IMR-90 (cell line): Measurements from ENCODE around the gene C5AR1. TPM values are rescaled to one million over a fixed set of nuclear protein-coding genes. Genes with fewer than 3 reads are reported as not detected.

Experiments
- ATAC-seq: fragments of 200-7000 bp; cut with Tn5 transposase; 2 replicates; pipeline ENCODE4 v1.9.1; 2020; ENCODE audit warnings: low read depth, mild to moderate bottlenecking, moderate library complexity
- BruUV-seq: library from RNA; stranded (reverse); fragments of 400-500 nt; replicated peaks from 2 replicates; lab custom pipeline; 2021; lab: Mats Ljungman, UMichigan
- CTCF ChIA-PET: fragments of 300-600 bp; formaldehyde crosslinking; extraction: SDS; loops from one replicate; lab custom pipeline; 2021; ENCODE audit warnings: antibody characterized with exemption; lab: Yijun Ruan, JAX
- POLR2A ChIA-PET: fragments of 300-600 bp; sonication (Branson Sonifier 250); formaldehyde crosslinking; loops from one replicate; lab custom pipeline; 2022; ENCODE audit warnings: antibody characterized with exemption; ENCODE audit not compliant: unreplicated experiment; lab: Charles Lee
- DNase-seq: peaks from one replicate; pipeline ENCODE4 v3.0.0; 2013
- H2AFZ ChIP-seq: replicated peaks from 2 replicates; pipeline ENCODE3; 2013; ENCODE audit warnings: low read length, mild to moderate bottlenecking; ENCODE audit not compliant: poor library complexity
- H2AK5ac ChIP-seq: 2 replicates; pipeline ENCODE4 v1.6.1; 2013; ENCODE audit warnings: low read depth, low read length, inconsistent platforms
- H2AK9ac ChIP-seq: replicated peaks from 2 replicates; pipeline ENCODE3; 2013; ENCODE audit warnings: mild to moderate bottlenecking, low read depth, low read length, moderate library complexity; ENCODE audit not compliant: poor library complexity
- H2BK120ac ChIP-seq: 2 replicates; pipeline ENCODE4 v1.6.1; 2013; ENCODE audit warnings: low read depth, low read length, inconsistent platforms
- H2BK15ac ChIP-seq: 3 replicates; pipeline ENCODE4 v1.6.1; 2013; ENCODE audit warnings: low read depth, low read length, inconsistent platforms
- H2BK20ac ChIP-seq: 2 replicates; pipeline ENCODE4 v1.6.1; 2013; ENCODE audit warnings: low read depth, mild to moderate bottlenecking, inconsistent platforms, low read length, moderate library complexity
- H2BK5ac ChIP-seq: 2 replicates; pipeline ENCODE4 v1.6.1; 2013; ENCODE audit warnings: mild to moderate bottlenecking, low read depth, low read length, inconsistent platforms; ENCODE audit not compliant: poor library complexity, severe bottlenecking
- H3K14ac ChIP-seq: replicated peaks from 2 replicates; pipeline ENCODE4 v1.6.1; 2013; ENCODE audit warnings: low read depth, low read length, inconsistent platforms
- H3K18ac ChIP-seq: 2 replicates; pipeline ENCODE4 v1.6.1; 2013; ENCODE audit warnings: low read depth, low read length, control low read depth
- H3K23ac ChIP-seq: 2 replicates; pipeline ENCODE4 v1.6.1; 2013; ENCODE audit warnings: low read depth, low read length, inconsistent platforms
- H3K27ac ChIP-seq: 2 replicates; pipeline ENCODE4 v1.5.1; 2013; ENCODE audit warnings: mild to moderate bottlenecking, control low read depth, low read length; ENCODE audit not compliant: insufficient read depth
- H3K27me3 ChIP-seq: 2 replicates; pipeline ENCODE4 v1.6.1; 2013; ENCODE audit warnings: low read length; ENCODE audit not compliant: control insufficient read depth, insufficient read depth
- H3K36me3 ChIP-seq: 2 replicates; pipeline ENCODE4 v1.6.1; 2013; ENCODE audit warnings: low read length, mixed read lengths; ENCODE audit not compliant: control insufficient read depth, insufficient read depth
- H3K4ac ChIP-seq: 2 replicates; pipeline ENCODE4 v1.6.1; 2013; ENCODE audit warnings: low read depth, low read length, inconsistent platforms
- H3K4me1 ChIP-seq: 2 replicates; pipeline ENCODE4 v1.6.1; 2013; ENCODE audit warnings: low read length, mixed read lengths; ENCODE audit not compliant: control insufficient read depth, insufficient read depth
- H3K4me2 ChIP-seq: 2 replicates; pipeline ENCODE4 v1.6.1; 2013; ENCODE audit warnings: low read depth, mild to moderate bottlenecking, control low read depth, low read length, moderate library complexity
- H3K4me3 ChIP-seq: 2 replicates; pipeline ENCODE4 v1.5.1; 2013; ENCODE audit warnings: low read depth, mild to moderate bottlenecking, control low read depth, low read length, moderate library complexity; ENCODE audit not compliant: insufficient read depth
- H3K56ac ChIP-seq: 2 replicates; pipeline ENCODE4 v1.6.1; 2013; ENCODE audit warnings: low read length, inconsistent platforms; ENCODE audit not compliant: insufficient read depth; ENCODE audit errors: extremely low read depth
- H3K79me1 ChIP-seq, 2 experiments: 2 replicates each; pipeline ENCODE4 v1.6.1; 2013; ENCODE audit warnings: low read length in 2 of 2, inconsistent platforms in 1 of 2, low read depth in 1 of 2
- H3K9ac ChIP-seq: 2 replicates; pipeline ENCODE4 v1.6.1; 2013; ENCODE audit warnings: low read depth, low read length, control low read depth
- H3K9me1 ChIP-seq: 2 replicates; pipeline ENCODE4 v1.6.1; 2013; ENCODE audit warnings: low read length, inconsistent platforms; ENCODE audit not compliant: insufficient read depth
- H3K9me3 ChIP-seq: 2 replicates; pipeline ENCODE4 v1.6.1; 2013; ENCODE audit warnings: low read length; ENCODE audit not compliant: control insufficient read depth, insufficient read depth
- H4K20me1 ChIP-seq: 2 replicates; pipeline ENCODE4 v1.6.1; 2013; ENCODE audit warnings: low read length, inconsistent platforms; ENCODE audit not compliant: insufficient read depth
- H4K5ac ChIP-seq: 2 replicates; pipeline ENCODE4 v1.6.1; 2013; ENCODE audit warnings: mild to moderate bottlenecking, low read depth, low read length, control low read depth
- H4K8ac ChIP-seq, 2 experiments: 2 replicates each; pipeline ENCODE4 v1.6.1; 2013; ENCODE audit warnings: low read depth in 2 of 2, low read length in 2 of 2, control low read depth in 1 of 2, inconsistent platforms in 1 of 2
- H4K91ac ChIP-seq: 2 replicates; pipeline ENCODE4 v1.6.1; 2013; ENCODE audit warnings: low read depth, low read length, inconsistent platforms; ENCODE audit not compliant: insufficient read depth
- CEBPB ChIP-seq: IDR thresholded peaks from 2 replicates; pipeline ENCODE4 v1.6.1; 2012; ENCODE audit warnings: low read depth, low read length, improper control_type of control experiment
- FOS ChIP-seq: fragments of 150-350 bp; IDR thresholded peaks from 2 replicates; pipeline ENCODE4 v1.6.1; 2016; ENCODE audit warnings: low read depth, low read length
- RCOR1 ChIP-seq: IDR thresholded peaks from 2 replicates; pipeline ENCODE4 v1.6.1; 2012; ENCODE audit warnings: mild to moderate bottlenecking, low read length, improper control_type of control experiment; ENCODE audit not compliant: insufficient replicate concordance
- WGBS, 2 experiments: methylation state at CpG; one replicate each; pipeline versions ENCODE4 v1.1.5 to v1.1.7; 2013; ENCODE audit warnings: missing lambda C conversion rate in 2 of 2; ENCODE audit not compliant: insufficient read length in 1 of 2; ENCODE audit errors: extremely low coverage in 2 of 2; 5-methylcytosine and 5-hydroxymethylcytosine counted together
- dilution Hi-C: fragments of 300-500 bp; cut with HindIII; formaldehyde crosslinking; loops from one replicate; pipeline ENCODE4 v1.14.3; 2018; ENCODE audit warnings: low sequenced_read_pairs; ENCODE audit not compliant: unreplicated experiment
- in situ Hi-C: fragments of 300-500 bp; cut with MboI; formaldehyde crosslinking; loops from 3 replicates; pipeline ENCODE4 v1.14.3; 2019; ENCODE audit warnings: low sequenced_read_pairs, inconsistent platforms, mixed read lengths
- intact Hi-C: fragments of 100-400 bp; cut with micrococcal nuclease; formaldehyde crosslinking; loops from 2 replicates; pipeline ENCODE4 v1.10.0; 2022
- polyA plus RNA-seq, 3 experiments: library from polyadenylated mRNA; depleted of rRNA; stranded (reverse); fragments of >200 nt; gene quantifications; 2 replicates each; pipeline ENCODE4 v1.2.3, GENCODE V29; 2012; ENCODE audit warnings: low replicate concordance in 1 of 3
- total RNA-seq: library from RNA; depleted of rRNA; stranded (reverse); fragments of >200 nt; gene quantifications from 2 replicates; pipeline ENCODE4 v1.2.3, GENCODE V29; 2012

C5AR1 gene
- total and polyA plus RNA-seq, 2 of the 4 experiments (the other 2 are of a cell fraction): under 0.01 to 1.0 TPM

DNA sequence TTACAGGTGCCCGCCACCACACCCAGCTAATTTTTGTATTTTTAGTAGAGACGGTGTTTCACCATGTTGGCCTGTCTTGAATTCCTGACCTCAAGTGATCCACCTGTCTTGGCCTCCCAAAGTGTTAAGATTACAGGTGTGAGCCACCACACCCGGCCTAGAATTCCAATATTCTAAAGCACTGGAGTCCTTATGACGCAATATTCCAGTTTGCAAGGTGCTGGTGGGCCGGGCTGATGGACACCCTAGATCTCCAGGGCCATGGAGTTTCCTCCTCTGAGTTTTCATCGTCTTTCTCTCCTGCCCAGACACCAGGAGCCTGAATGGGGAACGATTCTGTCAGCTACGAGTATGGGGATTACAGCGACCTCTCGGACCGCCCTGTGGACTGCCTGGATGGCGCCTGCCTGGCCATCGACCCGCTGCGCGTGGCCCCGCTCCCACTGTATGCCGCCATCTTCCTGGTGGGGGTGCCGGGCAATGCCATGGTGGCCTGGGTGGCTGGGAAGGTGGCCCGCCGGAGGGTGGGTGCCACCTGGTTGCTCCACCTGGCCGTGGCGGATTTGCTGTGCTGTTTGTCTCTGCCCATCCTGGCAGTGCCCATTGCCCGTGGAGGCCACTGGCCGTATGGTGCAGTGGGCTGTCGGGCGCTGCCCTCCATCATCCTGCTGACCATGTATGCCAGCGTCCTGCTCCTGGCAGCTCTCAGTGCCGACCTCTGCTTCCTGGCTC is 31.0 kb downstream of the C5AR1 start:
- Histone ChIP-seq H2AK5ac (no peak overlapping the region), H2BK20ac (no peak overlapping the region), H2AK9ac (no peak overlapping the region), H3K9ac (no peak overlapping the region), H3K36me3 (no peaks in the 10 kb centered on the region), H3K4ac (no peak overlapping the region), H4K20me1 (no peaks in the 10 kb centered on the region), H3K18ac (no peak overlapping the region), H4K5ac (no peak overlapping the region), H3K4me1 (no peaks in the 10 kb centered on the region), H3K14ac (no peak overlapping the region), H4K8ac (no peak overlapping the region), H3K9me1 (0 out of 2 replicates have a peak, but pooled peaks cover 2% of the 10 kb centered on the region), H3K27ac (no peak overlapping the region), H3K79me1 (no peaks in the 10 kb centered on the region), H3K27me3 (peaks cover 5% of the 10 kb centered on the region; the same call in 1 of the 2 replicates), H3K4me2 (no peak overlapping the region), H2BK120ac (no peak overlapping the region), H2BK15ac (no peak overlapping the region), H3K9me3 (no peaks in the 10 kb centered on the region), H2AFZ (no peak overlapping the region), H2BK5ac (no peak overlapping the region), H3K4me3 (no peak overlapping the region), H3K23ac (no peak overlapping the region), H4K91ac (no peak overlapping the region), H3K56ac (no peak overlapping the region)
- BruUV-seq: no TSS peak
- DNase-seq (no peak), ATAC-seq (no peak)
- 80% methylated on average over 10 of the region's 29 CpGs; no CpG with 5 or more reads in 1 of the 2 experiments for WGBS, 2 experiments
- TF ChIP-seq FOS (no peak), RCOR1 (no peak), CEBPB (peak; percentile 62)
- CTCF ChIA-PET: no interaction called here
- dilution Hi-C loops (no loop called here), in situ Hi-C loops (no loop called here), intact Hi-C loops (no loop called here)
- POLR2A ChIA-PET: no interaction called here
